GM19468 (cell line): Measurements from ENCODE around the gene HOXD8.

Experiments
- ATAC-seq: cut with Tn5 transposase; IDR thresholded peaks from one replicate; pipeline ENCODE4 v1.9.1; 2021; ENCODE audit warnings: mild to moderate bottlenecking, moderate library complexity, moderate number of reproducible peaks; ENCODE audit not compliant: unreplicated experiment; ENCODE audit errors: extremely low read depth

Gene HOXD8

GRCh38 chr2:176089843-176090395 lies 39.6 kb upstream of the HOXD8 start:
- no peak for ATAC-seq

GRCh38 chr2:176090862-176091261 lies 38.6 kb upstream of the HOXD8 start:
- ATAC-seq, result no peak

- ATAC-seq, result no peak
These were observed 37.9 kb upstream of the HOXD8 start for GRCh38 chr2:176091329-176092258.

GRCh38 chr2:176092270-176093144 lies 37.0 kb upstream of the HOXD8 start, which contains the start of gene HOXD13:
Gene HOXD13 (plus strand): TSS chr2:176092721. CDS start chr2:176092891, 170 bp downstream.
- no peak for ATAC-seq

GRCh38 chr2:176093145-176093897 lies 36.2 kb upstream of the HOXD8 start:
- ATAC-seq, result no peak

- ATAC-seq, result no peak
These were observed 35.6 kb upstream of the HOXD8 start for GRCh38 chr2:176093898-176094249.

- ATAC-seq, result no peak
These were observed 35.2 kb upstream of the HOXD8 start for GRCh38 chr2:176094349-176094748.

- no peak for ATAC-seq
These were observed 34.1 kb upstream of the HOXD8 start for GRCh38 chr2:176095421-176095820.

GRCh38 chr2:176096243-176096985 lies 33.1 kb upstream of the HOXD8 start:
- no peak for ATAC-seq

- ATAC-seq, result no peak
These were observed 32.3 kb upstream of the HOXD8 start for GRCh38 chr2:176096986-176097819.

- ATAC-seq, result no peak
These were observed 31.6 kb upstream of the HOXD8 start for GRCh38 chr2:176097820-176098365.

- ATAC-seq, result no peak
These were observed 30.9 kb upstream of the HOXD8 start for GRCh38 chr2:176098366-176099158.

GRCh38 chr2:176099159-176099727 lies 30.3 kb upstream of the HOXD8 start:
- ATAC-seq, result no peak

GRCh38 chr2:176099728-176100546 lies 29.6 kb upstream of the HOXD8 start, which contains the start of gene HOXD12:
Gene HOXD12 (plus strand): TSS chr2:176099795. CDS start chr2:176099802, 7 bp downstream.
- ATAC-seq, result no peak

GRCh38 chr2:176100547-176101140 lies 28.9 kb upstream of the HOXD8 start:
- no peak for ATAC-seq
